ENCODE data around the gene CHMP6. TPM values are rescaled to one million over a fixed set of nuclear protein-coding genes. Genes with fewer than 3 reads are reported as not detected.

Gene CHMP6
- polyA plus RNA-seq, 4 donors = 20.0 to 35.8 (median 31.8) TPM

DNA sequence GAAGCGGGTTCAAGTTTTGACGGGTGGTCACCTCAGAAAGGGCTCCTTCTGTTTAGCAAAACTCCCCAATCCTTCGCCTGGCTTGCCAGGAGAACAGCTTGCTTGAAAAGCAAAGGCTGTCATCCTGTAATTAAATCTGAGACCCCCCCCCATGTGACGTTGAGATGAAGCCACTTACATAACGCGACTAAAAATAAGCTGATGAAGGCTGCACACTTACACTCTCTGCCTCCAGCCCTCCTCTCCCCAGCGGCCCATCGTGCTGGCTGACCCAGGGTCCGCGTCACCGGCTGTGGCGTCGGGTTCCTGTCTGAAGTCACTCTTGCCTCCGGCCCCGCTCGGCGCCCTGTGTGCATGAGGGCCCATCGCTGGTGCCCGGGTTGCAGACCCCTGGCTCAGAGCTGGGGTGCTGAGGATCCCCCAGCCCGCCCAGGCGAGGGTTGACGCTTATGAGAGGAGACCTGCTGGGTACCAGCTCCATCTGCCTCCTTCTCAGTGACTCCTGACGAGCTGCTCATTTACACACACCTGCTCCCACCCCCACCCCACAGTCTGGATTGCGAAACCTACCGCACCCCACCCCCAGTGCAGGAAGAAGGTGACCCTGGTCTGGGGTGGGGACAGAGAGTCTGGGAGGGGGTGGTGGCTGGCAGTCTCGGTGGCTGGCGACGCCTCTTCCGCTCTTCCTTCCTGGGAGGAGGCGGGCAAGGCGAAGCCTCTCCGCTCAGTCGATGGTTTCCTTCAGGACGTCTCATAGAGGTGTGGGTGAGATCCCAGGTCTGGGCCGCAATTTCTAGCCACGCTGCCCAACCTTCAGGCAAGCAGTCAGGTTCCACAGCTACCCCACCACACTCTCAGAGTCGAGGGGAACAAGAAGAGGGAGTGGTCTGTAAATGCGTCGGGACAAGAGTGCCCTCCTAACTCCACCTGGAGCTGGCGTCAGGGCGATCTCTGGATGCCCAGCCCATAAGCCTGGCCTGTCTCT lies 40.2 kb downstream of the CHMP6 start:
- DNase-seq = no peak
- Histone ChIP-seq H3K4me1 (ENCODE audit: control insufficient read depth in 3 of 3, insufficient read depth in 2 of 3, low read depth in 1 of 3, low read length in 2 of 3) (peaks cover 0 to 7% (median 0%) of the 10 kb centered on the region in 3 donors), H3K27me3 (ENCODE audit: control insufficient read depth in 3 of 3, insufficient read depth in 3 of 3, low read length in 3 of 3) (peaks cover 0 to 33% (median 7%) of the 10 kb centered on the region in 3 donors), H3K27ac (ENCODE audit: low read depth in 1 of 3, low read length in 2 of 3) (peak overlapping the region in 1 of 3 donors; percentile 27), H3K4me3 (ENCODE audit: low read depth in 1 of 3, low read length in 3 of 3) (no peak overlapping the region), H3K36me3 (ENCODE audit: control insufficient read depth in 3 of 3, insufficient read depth in 2 of 3, low read depth in 1 of 3, low read length in 3 of 3) (peaks cover 0 to 19% (median 0%) of the 10 kb centered on the region in 3 donors), H3K9me3 (ENCODE audit: control insufficient read depth in 2 of 2, insufficient read depth in 1 of 2, low read depth in 1 of 2, low read length in 1 of 2) (peaks cover 0 to 6% of the 10 kb centered on the region in 2 donors)
- 83 to 86% (median 85%) methylated on average over 38 to 41 of the region's 41 CpGs for WGBS, 3 donors
- no peak for FAIRE-seq

DNA sequence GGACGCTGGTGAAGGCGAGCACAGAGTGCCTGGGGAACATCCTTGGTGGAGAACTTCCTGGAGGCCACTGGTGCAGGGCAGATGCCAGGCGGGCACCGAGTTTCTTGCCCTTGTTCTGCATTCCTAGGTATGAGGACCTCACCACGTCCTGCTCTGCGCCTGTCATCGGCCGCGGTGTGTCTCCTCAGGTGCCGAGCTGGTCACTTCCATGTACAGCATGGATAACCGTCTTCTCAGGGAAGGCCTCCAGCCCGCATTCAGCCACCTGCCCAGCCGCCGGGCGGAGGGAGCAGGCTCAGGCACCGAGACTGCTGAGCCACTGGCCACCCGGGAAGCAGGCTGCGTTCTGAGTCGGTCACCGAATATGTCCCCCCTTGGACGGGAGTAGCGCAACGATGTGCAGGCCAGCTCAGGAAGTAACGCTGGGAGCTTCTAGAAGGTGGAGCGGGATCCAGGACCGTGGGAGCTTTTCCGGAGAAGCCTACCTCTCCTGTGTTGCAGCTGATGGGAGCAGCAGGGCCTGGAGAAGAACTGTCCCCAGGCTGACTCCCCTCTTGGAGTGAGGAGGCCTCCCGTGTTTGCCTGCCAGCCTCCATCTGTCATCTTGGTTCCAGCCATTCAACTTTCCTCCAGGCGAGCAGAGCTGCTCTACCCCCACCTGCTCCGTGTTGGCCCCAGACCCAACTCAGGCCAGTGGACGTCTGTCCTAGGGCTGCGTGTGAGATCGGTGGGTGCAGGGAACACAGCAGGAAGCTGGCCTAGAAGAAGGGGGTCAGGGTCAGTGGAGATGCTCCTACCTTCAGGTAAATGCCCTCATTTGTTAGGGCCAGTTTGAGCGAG lies 41.2 kb downstream of the CHMP6 start:
- Histone ChIP-seq H3K4me1 (ENCODE audit: control insufficient read depth in 3 of 3, insufficient read depth in 2 of 3, low read depth in 1 of 3, low read length in 2 of 3) (peaks cover 0 to 7% (median 0%) of the 10 kb centered on the region in 3 donors), H3K36me3 (ENCODE audit: control insufficient read depth in 3 of 3, insufficient read depth in 2 of 3, low read depth in 1 of 3, low read length in 3 of 3) (peaks cover 0 to 19% (median 0%) of the 10 kb centered on the region in 3 donors), H3K9me3 (ENCODE audit: control insufficient read depth in 2 of 2, insufficient read depth in 1 of 2, low read depth in 1 of 2, low read length in 1 of 2) (no peaks in the 10 kb centered on the region), H3K4me3 (ENCODE audit: low read depth in 1 of 3, low read length in 3 of 3) (peak overlapping the region in 1 of 3 donors; percentile 61), H3K27ac (ENCODE audit: low read depth in 1 of 3, low read length in 2 of 3) (no peak overlapping the region), H3K27me3 (ENCODE audit: control insufficient read depth in 3 of 3, insufficient read depth in 3 of 3, low read length in 3 of 3) (peaks cover 0 to 23% (median 2%) of the 10 kb centered on the region in 3 donors)
- no peak for FAIRE-seq
- 88 to 94% (median 90%) methylated on average over 34 of the region's 34 CpGs for WGBS, 3 donors
- no peak for DNase-seq

DNA sequence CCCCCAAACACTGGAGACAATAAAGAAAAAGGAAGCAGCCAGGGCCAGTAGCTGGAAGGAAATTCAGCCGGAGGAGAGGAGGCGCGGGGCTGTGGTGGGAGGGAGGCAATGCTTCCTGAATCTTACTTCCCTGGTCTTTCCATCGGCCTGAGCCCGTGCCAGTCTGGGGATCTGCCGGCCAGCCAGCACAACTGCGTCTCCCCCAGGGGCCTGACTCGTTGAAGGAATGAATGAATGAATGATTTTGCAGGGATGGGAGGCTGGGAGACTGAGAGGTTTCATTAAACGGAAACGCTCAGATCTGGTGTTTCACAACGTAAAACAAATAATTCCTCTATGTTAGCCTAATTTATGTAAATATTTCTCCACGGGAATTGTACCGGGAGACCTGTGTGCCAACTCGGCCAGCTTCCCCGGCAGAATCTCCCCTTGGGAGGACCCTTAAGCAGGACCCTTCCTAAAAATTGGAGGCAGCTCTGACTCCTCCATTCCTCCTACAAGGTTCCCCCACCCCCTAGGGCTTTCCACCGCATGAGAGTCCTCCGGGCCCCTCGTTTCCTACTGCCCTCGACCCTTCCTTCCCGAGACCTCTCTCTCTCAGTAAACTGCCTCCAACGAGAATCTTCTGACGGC lies 42.0 kb downstream of the CHMP6 start:
- FAIRE-seq = no peak
- 23 to 32% (median 27%) methylated on average over 22 of the region's 22 CpGs for WGBS, 3 donors

DNA sequence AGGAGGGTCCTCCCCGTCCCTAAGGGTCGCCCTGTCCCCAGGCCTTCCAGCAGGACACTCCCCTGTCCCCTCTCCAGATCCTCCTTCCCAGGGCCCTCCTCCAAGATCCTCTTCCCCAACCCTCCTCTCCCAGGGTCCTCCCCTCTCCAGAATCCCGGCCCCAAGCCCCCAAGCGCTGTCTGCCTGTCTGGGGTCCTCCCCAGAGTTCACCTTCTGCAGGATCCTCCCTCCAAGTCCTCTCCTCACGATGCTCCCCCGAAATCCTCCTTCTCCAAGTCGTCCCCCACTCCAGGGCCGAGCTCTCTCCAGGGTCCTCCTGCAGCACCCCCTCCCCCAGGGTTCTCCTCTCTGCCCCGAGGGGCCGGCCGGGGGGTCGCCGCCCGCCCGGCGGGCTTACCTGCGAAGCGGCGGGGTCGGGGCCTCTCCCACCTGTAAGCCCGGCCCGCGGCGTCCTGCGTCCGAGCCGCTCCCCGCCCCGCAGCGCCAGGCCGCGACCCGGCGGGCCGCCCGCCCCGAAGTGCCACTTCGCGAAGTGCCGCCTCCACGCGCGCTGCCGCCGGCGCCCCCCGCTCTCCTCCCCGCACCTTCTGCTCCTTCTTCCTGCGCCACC lies 42.6 kb downstream of the CHMP6 start:
- no peaks in the 10 kb centered on the region for H3K9me3 ChIP-seq (ENCODE audit: control insufficient read depth in 2 of 2, insufficient read depth in 1 of 2, low read depth in 1 of 2, low read length in 1 of 2)
- peak overlapping the region; percentile 61 to 74 (median 64) for H3K4me3 ChIP-seq (ENCODE audit: low read depth in 1 of 3, low read length in 3 of 3)
- 1 to 3% (median 2%) methylated on average over 15 to 49 of the region's 49 CpGs for WGBS, 3 donors
- H3K27ac ChIP-seq (ENCODE audit: low read depth in 1 of 3, low read length in 2 of 3) = no peak overlapping the region
- no peak for FAIRE-seq
- peaks cover 0 to 13% (median 0%) of the 10 kb centered on the region in 3 donors for H3K27me3 ChIP-seq (ENCODE audit: control insufficient read depth in 3 of 3, insufficient read depth in 3 of 3, low read length in 3 of 3)
- no peak for DNase-seq
- H3K36me3 ChIP-seq (ENCODE audit: control insufficient read depth in 3 of 3, insufficient read depth in 2 of 3, low read depth in 1 of 3, low read length in 3 of 3) = peaks cover 0 to 32% (median 0%) of the 10 kb centered on the region in 3 donors
- H3K4me1 ChIP-seq (ENCODE audit: control insufficient read depth in 3 of 3, insufficient read depth in 2 of 3, low read depth in 1 of 3, low read length in 2 of 3) = peaks cover 0 to 7% (median 0%) of the 10 kb centered on the region in 3 donors

More for the DNA sequence above, 42.0 kb downstream of the CHMP6 start:
- Histone ChIP-seq H3K4me1 (ENCODE audit: control insufficient read depth in 3 of 3, insufficient read depth in 2 of 3, low read depth in 1 of 3, low read length in 2 of 3) (peaks cover 0 to 7% (median 0%) of the 10 kb centered on the region in 3 donors), H3K27me3 (ENCODE audit: control insufficient read depth in 3 of 3, insufficient read depth in 3 of 3, low read length in 3 of 3) (peaks cover 0 to 15% (median 0%) of the 10 kb centered on the region in 3 donors), H3K27ac (ENCODE audit: low read depth in 1 of 3, low read length in 2 of 3) (no peak overlapping the region), H3K4me3 (ENCODE audit: low read depth in 1 of 3, low read length in 3 of 3) (peak overlapping the region in 1 of 3 donors; percentile 61), H3K36me3 (ENCODE audit: control insufficient read depth in 3 of 3, insufficient read depth in 2 of 3, low read depth in 1 of 3, low read length in 3 of 3) (peaks cover 0 to 27% (median 0%) of the 10 kb centered on the region in 3 donors), H3K9me3 (ENCODE audit: control insufficient read depth in 2 of 2, insufficient read depth in 1 of 2, low read depth in 1 of 2, low read length in 1 of 2) (no peaks in the 10 kb centered on the region)
- DNase-seq = no peak

DNA sequence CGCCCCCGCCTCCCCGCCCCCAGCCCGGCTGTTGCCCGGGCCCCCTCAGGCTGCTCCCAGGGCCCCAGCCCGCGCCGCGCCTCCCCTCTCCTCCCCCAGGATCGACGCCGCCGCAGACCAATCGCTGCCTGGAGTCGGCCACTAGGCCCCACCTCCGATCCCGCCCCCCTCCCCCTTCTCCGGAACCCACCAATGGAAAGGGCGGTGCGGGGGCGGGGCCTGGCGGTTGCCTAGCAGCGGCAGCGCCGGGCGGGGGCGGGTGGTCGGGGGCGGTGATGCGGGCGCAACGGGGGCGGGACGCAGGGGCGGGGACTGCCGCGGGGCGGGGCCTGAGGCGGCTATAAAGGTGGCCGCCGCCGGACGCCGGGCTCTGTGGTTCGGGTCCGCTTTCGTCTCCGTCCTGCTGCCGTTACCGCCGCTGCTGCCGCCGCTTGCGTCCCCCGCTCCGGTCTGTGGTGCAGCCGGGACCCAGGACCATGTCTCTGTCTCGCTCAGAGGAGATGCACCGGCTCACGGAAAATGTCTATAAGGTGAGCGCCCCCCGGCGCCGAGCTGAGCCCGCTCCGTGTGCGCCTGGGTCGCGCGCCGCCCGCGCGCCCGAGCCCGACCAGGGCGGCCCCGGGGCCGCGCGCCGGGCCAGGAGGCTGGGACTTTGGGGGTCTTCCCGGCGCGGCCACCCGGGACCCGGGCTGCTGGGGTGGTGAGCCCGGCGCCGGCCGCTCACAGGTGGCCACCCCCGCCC lies 43.3 kb downstream of the CHMP6 start, which contains the start of gene BAIAP2:
Gene BAIAP2, plus strand, starts transcription at position 373 of the 742 bp plus-strand sequence. Its CDS starts 104 bp downstream, at position 477.
- 1% methylated on average over 25 to 92 of the region's 92 CpGs for WGBS, 3 donors
- H3K4me1 ChIP-seq (ENCODE audit: control insufficient read depth in 3 of 3, insufficient read depth in 2 of 3, low read depth in 1 of 3, low read length in 2 of 3) = peaks cover 0 to 7% (median 0%) of the 10 kb centered on the region in 3 donors

DNA sequence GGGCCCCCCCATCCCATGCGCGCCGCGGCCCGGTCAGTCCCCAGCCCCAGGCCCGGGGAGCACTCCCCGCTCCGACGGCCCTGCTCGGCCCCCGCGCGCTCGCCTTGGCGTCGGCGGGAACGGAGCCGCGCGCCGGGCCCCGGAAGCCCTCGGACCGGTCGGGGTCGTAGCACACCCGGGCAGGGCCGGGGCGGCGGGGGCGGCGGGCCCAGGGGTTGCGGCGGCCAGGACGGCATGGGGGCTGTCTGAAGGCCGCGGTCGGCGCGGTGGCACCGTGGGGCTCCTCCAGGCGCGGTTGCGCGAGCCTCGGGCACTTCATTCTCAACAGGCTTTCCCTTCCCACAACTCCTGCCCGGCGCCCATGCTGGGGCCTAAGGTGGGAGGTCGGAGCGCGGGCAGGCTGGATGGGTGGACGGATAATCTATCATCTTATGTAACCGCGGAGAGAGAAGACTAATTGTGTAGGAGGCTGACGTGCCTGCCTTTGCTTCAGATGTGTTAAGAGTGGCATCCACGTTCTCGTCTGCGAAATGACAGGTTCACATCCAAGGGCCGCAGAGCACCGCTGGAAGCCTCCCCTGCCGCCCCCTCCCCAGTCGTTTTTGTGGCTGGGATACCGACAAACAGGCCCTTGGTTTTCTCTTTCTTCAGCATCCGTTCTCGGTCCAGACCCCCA lies 44.0 kb downstream of the CHMP6 start:
- H3K27me3 ChIP-seq (ENCODE audit: control insufficient read depth in 3 of 3, insufficient read depth in 3 of 3, low read length in 3 of 3) = peaks cover 0 to 11% (median 0%) of the 10 kb centered on the region in 3 donors
- peak overlapping the region; percentile 32 to 74 (median 60) for H3K4me3 ChIP-seq (ENCODE audit: low read depth in 1 of 3, low read length in 3 of 3)
- peaks cover 0 to 7% (median 0%) of the 10 kb centered on the region in 3 donors for H3K4me1 ChIP-seq (ENCODE audit: control insufficient read depth in 3 of 3, insufficient read depth in 2 of 3, low read depth in 1 of 3, low read length in 2 of 3)
- peaks cover 0 to 32% (median 0%) of the 10 kb centered on the region in 3 donors for H3K36me3 ChIP-seq (ENCODE audit: control insufficient read depth in 3 of 3, insufficient read depth in 2 of 3, low read depth in 1 of 3, low read length in 3 of 3)
- DNase-seq = peak in 1 of 2 donors; percentile 46
- H3K27ac ChIP-seq (ENCODE audit: low read depth in 1 of 3, low read length in 2 of 3) = no peak overlapping the region
- FAIRE-seq = no peak
- 13 to 21% (median 15%) methylated on average over 46 to 66 of the region's 66 CpGs for WGBS, 3 donors
- H3K9me3 ChIP-seq (ENCODE audit: control insufficient read depth in 2 of 2, insufficient read depth in 1 of 2, low read depth in 1 of 2, low read length in 1 of 2) = no peaks in the 10 kb centered on the region

More for the DNA sequence above, 43.3 kb downstream of the CHMP6 start, which contains the start of gene BAIAP2:
- DNase-seq (peak; percentile 91 to 95), FAIRE-seq (no peak)
- H3K9me3 ChIP-seq (ENCODE audit: control insufficient read depth in 2 of 2, insufficient read depth in 1 of 2, low read depth in 1 of 2, low read length in 1 of 2) = no peaks in the 10 kb centered on the region
- H3K27ac ChIP-seq (ENCODE audit: low read depth in 1 of 3, low read length in 2 of 3) = peak within 1 kb of the TSS in 1 of 3 donors; percentile 42
- peaks cover 0 to 32% (median 0%) of the 10 kb centered on the region in 3 donors for H3K36me3 ChIP-seq (ENCODE audit: control insufficient read depth in 3 of 3, insufficient read depth in 2 of 3, low read depth in 1 of 3, low read length in 3 of 3)
- peak within 1 kb of the TSS; percentile 64 to 74 (median 66) for H3K4me3 ChIP-seq (ENCODE audit: low read depth in 1 of 3, low read length in 3 of 3)
- peaks cover 0 to 11% (median 0%) of the 10 kb centered on the region in 3 donors for H3K27me3 ChIP-seq (ENCODE audit: control insufficient read depth in 3 of 3, insufficient read depth in 3 of 3, low read length in 3 of 3)

Data from small intestine (tissue), 7 donors.